Activated effector memory CD4-positive, alpha-beta T cell treated with Interleukin-2 at 50 U/mL for 16 hours (primary cell): ENCODE results near the gene SLC1A4.
"Not testable (repeated sequence)": the region's sequence is repeated elsewhere in the genome, so short reads cannot be mapped to it uniquely, and the experiment has no call there.

Source experiments
- DNase-seq: peaks from one replicate; pipeline ENCODE4 v3.0.0-alpha.2; 2020

Gene SLC1A4

DNA sequence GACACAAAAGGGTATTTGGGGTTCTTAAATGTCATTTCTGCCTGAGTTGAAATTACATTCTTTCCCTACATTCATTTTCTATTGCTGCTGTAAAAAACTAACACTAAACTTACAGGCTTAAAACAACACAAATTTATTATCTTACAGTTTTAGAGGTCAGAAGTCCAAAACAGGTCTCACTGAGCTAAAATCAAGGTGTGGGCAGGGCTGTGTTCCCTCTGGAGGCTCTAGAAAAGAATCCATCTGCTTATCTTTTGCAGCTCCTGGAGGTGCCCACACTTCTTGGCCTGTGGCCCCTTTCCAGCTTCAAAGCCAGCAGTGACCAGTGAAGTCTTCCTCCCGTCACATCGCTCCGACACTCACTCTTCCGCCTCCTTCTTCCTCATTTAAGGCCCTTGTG lies 23.2 kb upstream of the SLC1A4 start:
- no peak for DNase-seq

GRCh38 chr2:64966839-64967238 lies 22.4 kb upstream of the SLC1A4 start:
- no peak for DNase-seq

- no peak for DNase-seq
Measured at GRCh38 chr2:64967601-64968000, 21.6 kb upstream of the SLC1A4 start.

DNA sequence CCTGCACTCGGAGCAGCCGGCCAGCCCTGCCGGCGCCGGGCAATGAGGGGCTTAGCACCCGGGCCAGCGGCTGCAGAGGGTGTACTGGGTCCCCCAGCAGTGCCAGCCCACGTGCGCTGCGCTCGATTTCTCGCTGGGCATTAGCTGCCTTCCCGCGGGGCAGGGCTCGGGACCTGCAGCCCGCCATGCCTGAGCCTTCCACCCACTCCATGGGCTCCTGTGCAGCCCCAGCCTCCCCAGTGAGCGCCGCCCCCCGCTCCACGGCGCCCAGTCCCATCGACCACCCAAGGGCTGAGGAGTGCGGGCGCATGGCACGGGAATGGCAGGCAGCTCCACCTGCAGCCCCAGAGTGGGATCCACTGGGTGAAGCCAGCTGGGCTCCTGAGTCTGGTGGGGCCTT lies 20.1 kb upstream of the SLC1A4 start:
- DNase-seq, result not testable (repeated sequence)

DNA sequence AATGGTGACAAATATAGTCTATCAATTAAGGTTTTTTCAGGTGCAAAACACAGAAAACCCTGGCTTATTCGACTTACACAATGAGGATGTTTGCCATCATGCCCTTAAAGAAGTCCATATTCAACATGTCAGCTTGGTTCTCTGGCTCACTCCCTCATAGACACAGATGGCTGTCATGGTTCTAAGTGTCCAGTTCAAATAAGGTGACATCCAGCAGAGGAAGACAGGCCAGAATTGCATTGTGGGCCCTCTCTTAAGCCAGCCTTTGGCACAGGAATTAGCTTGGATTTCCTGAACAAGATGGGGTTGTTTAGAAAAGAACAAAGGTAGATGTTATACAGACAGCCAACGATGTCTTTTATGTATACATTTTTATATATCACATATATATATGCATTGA lies 18.7 kb upstream of the SLC1A4 start:
- no peak for DNase-seq

DNA sequence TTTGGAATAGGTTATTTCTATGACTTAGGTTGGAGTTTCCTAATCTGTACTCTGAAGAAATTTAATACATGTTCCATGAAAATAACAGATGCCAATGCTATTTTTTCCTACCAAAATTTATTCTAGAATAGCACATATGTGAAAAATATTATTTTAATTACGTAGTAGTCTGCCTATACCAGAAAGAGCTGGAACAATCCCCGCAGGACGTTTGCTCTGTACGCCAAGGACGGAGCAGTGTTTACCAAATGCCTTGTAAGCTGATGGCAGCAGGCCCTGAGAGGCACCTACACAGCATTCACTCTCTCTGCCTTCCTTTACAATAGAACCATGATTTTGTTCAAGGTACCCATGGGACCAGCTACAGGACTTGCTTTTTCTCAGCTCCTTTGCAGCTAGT lies 16.8 kb upstream of the SLC1A4 start:
- no peak for DNase-seq

GRCh38 chr2:64972876-64973275 lies 16.3 kb upstream of the SLC1A4 start:
- no peak for DNase-seq

- DNase-seq, result no peak
Measured at GRCh38 chr2:64975232-64975821, 13.9 kb upstream of the SLC1A4 start.

DNA sequence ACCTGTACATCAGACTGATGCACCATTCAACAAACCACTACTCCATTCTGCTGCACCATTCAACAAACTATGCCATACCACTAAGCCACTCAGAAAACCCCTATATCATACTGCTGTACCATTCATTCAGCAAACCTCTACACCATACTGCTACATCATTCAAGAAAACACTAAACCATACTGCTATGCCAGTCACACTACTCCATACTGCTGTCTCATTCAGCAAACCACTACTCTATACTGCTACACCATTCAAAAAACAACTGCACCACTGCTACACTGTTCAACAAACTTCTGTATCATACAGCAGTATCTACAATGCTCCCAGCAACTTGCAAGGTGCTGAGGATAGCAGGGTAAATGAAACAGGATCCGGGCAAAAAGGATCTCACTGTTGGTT lies 12.9 kb upstream of the SLC1A4 start:
- no peak for DNase-seq

DNA sequence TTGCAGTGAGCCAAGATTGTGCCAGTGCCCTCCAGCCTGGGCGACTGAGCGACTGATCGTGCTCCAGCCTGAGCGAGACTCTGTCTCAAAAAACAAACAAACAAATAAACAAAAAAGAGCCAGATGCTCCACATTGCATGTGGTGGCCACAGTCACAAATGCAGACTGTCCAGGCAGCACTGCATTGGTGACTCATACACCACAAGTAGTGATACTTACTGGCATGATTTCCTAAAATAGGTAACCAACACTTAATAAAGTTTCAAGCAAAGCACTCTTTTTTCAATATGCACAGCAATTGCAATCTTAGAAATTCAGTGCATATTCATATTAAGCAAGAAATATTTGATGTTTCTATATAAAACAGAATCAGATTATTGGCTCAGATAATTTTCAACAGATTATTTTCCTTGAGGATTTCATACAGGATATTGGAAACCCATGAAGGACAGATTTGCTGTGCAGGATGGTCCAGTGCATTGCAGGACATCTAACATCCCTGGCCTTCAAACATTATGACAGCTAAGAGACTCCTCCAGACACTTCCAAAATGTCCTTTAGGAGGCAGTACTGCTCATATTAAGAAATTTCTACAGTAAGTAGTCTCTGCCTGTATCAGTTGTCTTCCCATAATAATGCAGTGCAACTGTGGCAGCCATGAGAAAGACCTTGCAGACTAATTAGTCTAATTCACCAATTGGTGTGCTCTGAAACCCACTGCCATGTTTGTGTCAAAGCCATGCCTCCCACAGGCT lies 10.5 kb upstream of the SLC1A4 start:
- DNase-seq, result no peak

GRCh38 chr2:64979744-64980143 lies 9.5 kb upstream of the SLC1A4 start:
- no peak for DNase-seq

DNA sequence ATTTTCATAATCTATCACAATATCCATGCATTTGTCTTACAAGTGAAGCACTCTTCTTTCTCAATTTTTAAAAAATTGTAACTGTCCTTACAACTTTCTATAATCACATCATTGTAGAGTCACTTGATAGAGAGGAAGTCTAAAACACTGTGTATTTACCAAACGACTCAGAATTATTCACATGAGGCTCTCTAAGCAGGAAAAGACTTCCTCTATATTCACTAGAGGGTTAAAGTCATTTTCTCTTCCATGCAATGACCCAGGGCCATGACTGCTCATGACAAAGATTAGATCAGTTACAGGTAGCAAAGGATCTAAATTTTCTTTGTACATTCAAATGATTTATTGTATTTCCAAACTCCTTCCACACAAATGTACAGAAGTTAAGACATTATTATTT lies 9.0 kb upstream of the SLC1A4 start:
- no peak for DNase-seq

DNA sequence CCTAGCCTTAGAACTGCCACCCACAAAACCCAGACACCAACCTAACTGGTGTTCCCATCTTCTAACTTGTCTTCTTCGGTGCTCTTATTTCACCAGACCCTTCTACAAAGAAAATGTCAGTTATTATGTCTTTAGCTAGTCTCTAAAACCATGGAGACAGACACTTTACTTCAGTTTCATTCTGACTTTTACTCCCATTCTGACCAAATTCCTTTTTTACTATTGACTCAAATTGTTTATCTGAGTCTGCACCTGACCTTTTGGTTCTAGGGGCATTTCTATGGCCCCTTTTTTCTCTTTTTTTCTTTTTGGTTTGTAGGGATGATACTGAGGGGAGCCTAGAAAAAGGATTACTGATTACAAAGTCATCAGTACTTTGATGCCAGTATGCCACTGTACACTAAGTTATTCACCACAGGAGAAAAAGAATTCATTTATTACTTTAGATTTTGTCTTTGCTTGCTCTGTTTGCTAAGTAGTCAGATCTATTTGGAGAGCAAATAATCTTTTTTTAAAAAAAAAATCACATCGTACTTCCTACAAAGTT lies 6.8 kb upstream of the SLC1A4 start:
- no peak for DNase-seq

- DNase-seq, result no peak
Measured at GRCh38 chr2:64982932-64983331, 6.3 kb upstream of the SLC1A4 start.

- no peak for DNase-seq
Measured at GRCh38 chr2:64985447-64985846, 3.8 kb upstream of the SLC1A4 start.

GRCh38 chr2:64987001-64987955 lies 1.9 kb upstream of the SLC1A4 start:
- no peak for DNase-seq

DNA sequence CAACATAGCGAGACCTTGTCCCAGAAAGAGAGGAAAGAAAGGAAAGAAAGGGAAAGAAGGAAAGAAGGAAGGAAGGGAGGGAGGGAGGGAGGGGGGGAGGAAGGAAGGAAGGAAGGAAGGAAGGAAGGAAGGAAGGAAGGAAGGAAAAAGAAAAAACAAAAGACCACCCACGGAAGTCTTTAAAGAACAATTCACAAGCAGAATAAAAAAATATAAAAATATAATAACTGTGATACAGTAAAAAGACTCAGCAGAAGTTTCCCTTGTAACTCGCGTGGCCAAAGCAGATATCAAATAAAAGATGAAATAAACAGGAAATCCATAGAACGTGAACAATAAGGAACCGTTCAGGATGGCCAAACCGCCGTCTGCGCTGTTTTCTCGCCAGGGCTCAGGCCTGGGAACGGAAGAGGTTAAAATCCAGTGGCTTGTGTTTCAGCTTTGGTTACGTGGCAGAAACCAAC lies 1.2 kb upstream of the SLC1A4 start:
- no peak for DNase-seq

DNA sequence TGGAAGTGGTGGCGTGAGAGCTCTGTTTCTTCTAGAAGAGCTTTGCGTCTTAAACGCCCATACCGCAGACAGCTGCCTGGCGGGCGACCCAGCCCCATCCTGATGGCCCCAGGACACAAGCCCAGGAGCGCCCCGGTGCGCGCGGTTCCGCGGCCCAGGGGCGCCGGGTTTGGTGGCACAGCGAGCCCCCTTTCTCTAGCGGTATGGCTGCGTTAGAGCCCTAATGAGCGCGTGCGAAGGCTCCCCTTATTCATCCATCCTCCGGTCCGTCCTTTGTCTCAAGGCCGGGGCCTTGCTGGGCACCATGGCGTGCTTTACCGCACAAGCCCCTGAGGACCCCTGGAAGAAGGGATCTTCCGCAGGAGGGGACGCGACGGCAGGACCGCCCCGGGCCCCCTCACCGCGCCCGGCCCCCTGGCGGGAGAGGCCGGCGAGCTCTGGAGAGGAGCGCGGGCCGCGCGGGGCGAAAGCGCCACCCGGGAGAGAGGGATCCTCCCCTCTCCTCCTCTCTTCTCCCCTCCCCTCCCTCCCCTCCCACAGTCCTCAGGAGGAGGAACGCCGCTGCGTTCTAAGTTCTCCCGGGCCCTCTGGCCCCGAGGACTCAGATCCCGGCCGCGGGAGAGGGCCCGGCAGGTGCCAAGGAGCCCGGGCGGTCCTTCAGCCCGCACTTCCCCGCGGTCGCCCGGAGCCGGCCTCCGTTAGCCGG lies 626 bp upstream of the SLC1A4 start:
- peak; percentile 62 for DNase-seq

- DNase-seq, result no peak
Measured at GRCh38 chr2:64989982-64990614, 899 bp downstream of the SLC1A4 start.

- no peak for DNase-seq
Measured at GRCh38 chr2:64990876-64991275, 1.7 kb downstream of the SLC1A4 start.

DNA sequence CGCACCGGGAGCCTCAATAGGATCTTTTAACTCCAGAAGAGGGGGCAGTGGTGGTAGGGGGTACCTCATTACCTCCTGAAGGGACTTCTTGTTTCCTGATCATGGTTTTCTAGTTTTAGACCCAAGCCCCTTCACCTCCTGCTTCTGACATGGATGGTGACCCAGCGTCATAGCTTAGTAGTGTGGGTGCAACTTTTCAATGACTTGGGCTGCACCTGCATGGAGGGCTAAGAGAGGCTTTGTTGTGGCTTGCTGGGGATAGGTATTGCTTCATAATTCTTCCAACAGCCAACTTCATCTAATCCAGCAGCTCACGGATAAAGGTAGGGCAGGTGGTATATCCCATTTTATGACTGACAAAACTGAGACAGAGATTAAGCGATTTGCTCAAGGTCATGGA lies 3.0 kb downstream of the SLC1A4 start:
- no peak for DNase-seq

- no peak for DNase-seq
Measured at GRCh38 chr2:64992990-64993389, 3.8 kb downstream of the SLC1A4 start.
